NK-92 treated with Interleukin-12 subunit alpha and Interleukin-12 subunit beta, amount 100 ng/mL, for 24 hours (cell line): ENCODE measurements around the gene GOLGA6L7.
"Not testable (repeated sequence)": the region's sequence is repeated elsewhere in the genome, so short reads cannot be mapped to it uniquely, and the experiment has no call there.

Source experiments
- DNase-seq: peaks from one replicate; lab custom pipeline; 2025; lab: John Stamatoyannopoulos, UW

GOLGA6L7 gene

DNA sequence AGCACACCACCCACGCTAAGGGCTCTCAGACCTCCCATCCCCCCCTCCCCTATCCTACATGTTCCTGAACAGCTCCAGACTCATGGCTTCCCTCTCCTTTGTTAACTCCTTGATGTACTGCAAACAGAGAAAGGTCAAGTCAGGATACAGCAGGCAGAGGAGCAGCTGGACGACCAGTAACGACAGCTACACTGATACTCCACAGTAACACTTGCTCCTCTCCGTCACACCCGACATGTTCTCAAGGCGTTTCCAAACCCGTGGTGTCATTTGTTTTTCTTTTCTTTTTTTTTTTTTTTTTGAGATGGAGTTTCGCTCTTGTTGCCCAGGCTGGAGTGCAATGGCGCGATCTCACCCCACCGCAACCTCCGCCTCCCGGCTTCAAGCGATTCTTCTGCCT lies 4.3 kb downstream of the GOLGA6L7 start:
- DNase-seq: not testable (repeated sequence)

GRCh38 chr15:28843520-28843919 lies 4.9 kb downstream of the GOLGA6L7 start:
- DNase-seq: not testable (repeated sequence)

GRCh38 chr15:28842210-28842609 lies 6.2 kb downstream of the GOLGA6L7 start:
- DNase-seq: not testable (repeated sequence)

DNA sequence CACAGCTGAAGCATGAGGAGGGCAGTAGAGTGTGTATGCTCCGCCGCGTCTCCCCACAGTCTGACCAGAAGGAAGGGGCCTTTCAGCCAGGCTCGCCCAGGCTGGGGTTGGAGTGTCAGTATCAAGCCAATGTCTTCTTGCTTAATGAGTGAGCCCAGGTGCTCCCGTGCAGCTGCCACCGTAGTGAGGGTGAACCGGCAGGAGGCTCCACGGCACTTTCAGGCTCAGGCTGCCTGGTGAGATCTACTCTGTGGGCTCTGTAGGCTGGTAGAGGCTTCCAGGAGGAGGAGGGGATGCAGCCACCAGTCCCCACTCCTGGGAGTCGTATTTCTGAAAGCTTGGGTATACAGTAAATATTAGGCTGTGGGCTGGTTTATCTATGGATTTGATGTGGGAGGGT lies 8.2 kb downstream of the GOLGA6L7 start:
- not testable (repeated sequence) for DNase-seq

DNA sequence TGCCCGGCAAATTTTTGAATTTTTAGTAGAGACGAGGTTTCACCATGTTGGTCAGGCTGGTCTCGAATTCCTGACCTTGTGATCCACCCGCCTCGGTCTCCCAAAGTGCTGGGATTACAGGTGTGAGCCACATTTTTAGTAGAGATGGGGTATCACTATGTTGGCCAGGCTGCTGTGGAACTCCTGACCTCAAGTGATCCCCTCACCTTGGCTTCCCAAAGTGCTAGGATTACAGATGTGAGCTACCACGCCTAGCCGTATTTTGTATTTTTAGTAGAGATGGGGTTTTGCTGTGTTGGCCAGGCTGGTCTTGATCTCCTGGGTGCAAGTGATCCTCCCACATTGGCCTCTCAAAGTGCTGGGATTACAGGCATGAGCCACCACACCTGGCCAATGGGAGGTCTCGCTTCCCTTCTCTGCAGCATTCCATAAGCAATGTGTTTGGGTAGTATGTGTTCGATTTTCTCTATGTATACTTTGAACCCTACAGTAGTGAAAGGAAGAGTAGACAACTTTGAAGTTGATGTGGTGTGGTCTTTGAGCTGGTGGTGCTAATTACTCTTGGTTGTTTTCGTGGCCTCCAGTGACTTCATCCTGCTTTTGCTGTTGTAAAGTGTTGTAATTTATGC lies 13.4 kb downstream of the GOLGA6L7 start:
- DNase-seq: not testable (repeated sequence)

GRCh38 chr15:28831897-28832587 lies 16.4 kb downstream of the GOLGA6L7 start:
- DNase-seq: not testable (repeated sequence)

DNA sequence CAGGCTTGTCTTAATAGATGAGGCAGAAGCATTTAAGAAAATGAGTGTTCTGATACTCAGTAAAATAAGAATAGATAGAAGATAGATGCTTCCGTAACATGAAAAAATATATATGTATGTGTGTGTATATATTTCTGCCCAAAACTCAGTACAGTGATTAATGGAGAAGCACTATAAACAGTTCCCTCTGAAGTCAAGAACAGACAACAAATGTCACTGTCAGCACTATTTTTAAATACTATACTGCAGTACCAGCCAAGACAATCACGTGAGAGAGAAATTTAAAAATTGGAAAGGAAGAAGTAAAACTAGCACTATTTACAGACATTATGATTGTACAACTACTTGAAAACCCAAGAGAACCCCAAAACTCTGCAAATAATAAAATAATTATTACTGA lies 27.0 kb downstream of the GOLGA6L7 start:
- DNase-seq: not testable (repeated sequence)

- DNase-seq: not testable (repeated sequence)
Observed at GRCh38 chr15:28819930-28820295, 28.5 kb downstream of the GOLGA6L7 start.

DNA sequence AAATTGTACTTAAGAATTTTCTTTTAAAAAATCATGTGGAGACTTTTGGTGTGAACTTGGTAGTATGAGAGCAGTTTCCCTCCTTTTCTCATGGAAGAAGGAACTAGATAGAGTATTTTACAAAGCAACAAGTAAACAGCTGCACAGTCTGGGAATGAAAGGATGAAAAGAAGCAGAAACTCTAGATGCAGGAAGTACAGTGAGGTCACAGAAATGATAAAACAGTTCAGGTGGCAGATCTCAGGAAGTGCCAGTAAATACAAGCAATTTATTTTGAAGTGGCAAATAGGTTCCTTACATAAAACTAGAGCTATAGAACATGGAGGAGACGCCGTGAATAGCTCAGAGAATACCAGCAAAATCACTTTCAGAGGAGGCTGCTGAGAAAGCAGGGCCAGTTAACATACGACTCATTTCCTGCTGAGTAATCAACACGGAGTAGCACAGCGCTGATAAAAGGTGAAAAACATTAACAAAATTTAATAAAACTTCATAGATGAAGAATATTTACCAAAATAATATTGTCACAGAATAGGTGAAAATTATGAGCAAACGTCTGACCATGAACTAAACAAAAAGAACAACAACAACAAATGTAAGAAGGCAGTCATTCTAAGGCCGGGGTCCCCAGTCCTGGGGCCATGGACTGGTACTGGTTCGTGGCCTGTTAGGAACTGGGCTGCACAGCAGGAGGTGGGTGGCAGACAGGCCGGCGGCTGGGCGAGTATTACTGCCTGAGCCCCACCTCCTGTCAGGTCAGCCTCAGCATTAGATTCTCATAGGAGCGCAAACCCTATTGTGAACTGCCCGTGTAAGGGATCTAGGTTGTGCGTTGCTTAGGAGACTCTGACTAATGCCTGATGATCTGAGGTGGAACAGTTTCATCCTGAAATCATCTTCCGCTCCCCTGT lies 29.2 kb downstream of the GOLGA6L7 start:
- not testable (repeated sequence) for DNase-seq

- not testable (repeated sequence) for DNase-seq
Observed at GRCh38 chr15:28818168-28818567, 30.3 kb downstream of the GOLGA6L7 start.

DNA sequence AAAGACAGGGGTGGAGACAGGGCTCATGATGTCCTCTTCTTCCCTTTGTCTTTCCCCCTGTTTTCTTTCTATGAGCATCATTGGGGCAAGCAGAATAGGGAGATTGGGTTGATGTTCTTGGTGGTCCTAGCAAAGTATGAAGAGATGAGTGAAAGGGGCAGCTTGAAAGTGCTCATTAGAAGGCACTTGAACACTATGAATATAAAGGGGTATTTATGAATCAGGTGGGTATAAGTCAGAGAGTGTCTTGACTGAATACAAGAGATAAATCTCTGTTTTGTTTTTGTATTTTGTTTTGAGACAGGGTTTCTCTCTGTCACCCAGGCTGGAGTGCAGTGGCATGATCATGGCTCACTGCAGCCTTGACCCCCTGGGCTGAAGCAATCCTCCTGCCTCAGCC lies 34.4 kb downstream of the GOLGA6L7 start:
- not testable (repeated sequence) for DNase-seq

GRCh38 chr15:28813392-28813791 lies 35.1 kb downstream of the GOLGA6L7 start:
- DNase-seq: not testable (repeated sequence)

DNA sequence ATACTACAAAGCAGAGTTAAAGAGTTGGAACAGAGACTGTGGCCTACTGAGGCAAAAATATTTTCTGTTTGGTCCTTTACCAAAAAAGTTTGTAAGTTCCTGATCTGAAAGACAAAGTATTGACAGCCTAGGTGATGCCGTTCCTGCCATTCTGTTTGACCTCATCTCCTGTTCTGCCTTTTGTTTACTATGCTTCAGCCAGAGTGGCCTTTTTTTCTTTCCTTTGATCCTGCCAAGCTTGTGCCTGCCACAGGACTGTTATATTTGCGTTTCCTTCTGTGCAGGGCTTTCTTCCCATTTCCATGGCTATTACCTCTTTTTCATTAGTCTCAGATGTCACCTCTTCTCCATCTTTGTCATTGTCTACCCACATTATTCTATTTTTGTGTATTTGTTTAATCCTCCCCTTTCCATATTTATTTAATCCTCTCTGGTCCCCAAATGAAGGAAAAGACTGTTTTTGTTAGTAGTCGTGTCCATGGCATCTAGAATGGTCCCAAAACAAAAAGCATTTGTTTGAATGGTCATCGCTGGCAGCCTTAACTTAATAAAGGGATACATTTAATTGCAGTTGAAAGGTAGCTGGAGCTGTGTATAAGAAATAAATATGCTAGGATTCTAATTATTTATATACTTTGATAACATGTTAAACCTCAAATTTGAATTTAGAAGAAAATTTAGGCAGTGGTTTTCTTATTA lies 36.4 kb downstream of the GOLGA6L7 start:
- DNase-seq: not testable (repeated sequence)

GRCh38 chr15:28810444-28810843 lies 38.0 kb downstream of the GOLGA6L7 start:
- not testable (repeated sequence) for DNase-seq

DNA sequence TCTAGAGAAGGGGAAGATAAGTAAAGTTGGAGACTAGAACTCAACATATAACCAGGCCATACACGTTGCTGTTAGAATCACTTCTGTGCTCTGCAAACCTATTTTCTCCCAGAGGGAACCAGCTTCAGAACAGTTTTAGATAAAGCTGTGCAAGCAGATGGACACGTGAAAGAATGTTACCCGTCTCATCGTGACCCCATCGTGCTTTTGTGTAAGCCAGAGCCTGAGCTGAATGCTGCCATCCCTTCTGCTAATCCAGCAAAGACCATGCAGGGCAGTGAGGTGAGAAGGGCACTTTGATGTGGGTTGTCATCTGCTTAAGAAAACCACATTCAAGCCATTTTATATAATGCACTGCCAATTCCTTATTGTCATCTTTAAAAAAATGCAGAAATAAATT lies 40.3 kb downstream of the GOLGA6L7 start:
- DNase-seq: not testable (repeated sequence)

GRCh38 chr15:28800366-28800765 lies 48.1 kb downstream of the GOLGA6L7 start:
- DNase-seq: not testable (repeated sequence)

GRCh38 chr15:28798234-28798633 lies 50.2 kb downstream of the GOLGA6L7 start:
- DNase-seq: not testable (repeated sequence)

GRCh38 chr15:28794231-28794630 lies 54.2 kb downstream of the GOLGA6L7 start:
- not testable (repeated sequence) for DNase-seq
